A549 (cell line): ENCODE data around the gene RILPL2. TPM values are rescaled to one million over a fixed set of nuclear protein-coding genes. Genes with fewer than 3 reads are reported as not detected.

Experiments
- ATAC-seq, 2 experiments: fragments of 200-7000 bp in 1 of 2; fragments of >200 bp in 1 of 2; cut with Nextera tagmentation in 1 of 2; cut with Tn5 transposase in 1 of 2; 3 replicates each; pipeline versions ENCODE4 v1.8.0 to v1.9.1; 2018 to 2020; ENCODE audit warnings: mild to moderate bottlenecking in 1 of 2, moderate library complexity in 1 of 2
- CTCF ChIA-PET: fragments of 300-600 bp; sonication (Branson Sonifier 250); formaldehyde crosslinking; extraction: SDS; loops from one replicate; lab custom pipeline; 2021; ENCODE audit warnings: antibody characterized with exemption, inconsistent platforms; lab: Yijun Ruan, JAX
- POLR2A ChIA-PET: fragments of 350-600 bp; formaldehyde crosslinking; extraction: SDS; loops from one replicate; lab custom pipeline; 2021; ENCODE audit warnings: antibody characterized with exemption, inconsistent platforms; lab: Yijun Ruan, JAX
- DNase-seq, 2 experiments: peaks; one replicate each; pipeline versions ENCODE4 v3.0.0 to v3.0.0-alpha.2; 2011 to 2016; ENCODE audit warnings: low read depth in 1 of 2, low spot score in 1 of 2
- FAIRE-seq: peaks from 2 replicates; lab custom pipeline; 2011; peaks lifted over from hg19 to GRCh38; lab: Jason Lieb, UNC
- H3K27ac ChIP-seq, 2 experiments: fragments of >200 bp; sonication (Bioruptor Twin); formaldehyde crosslinking; 3 replicates each; pipeline ENCODE4 v1.5.1; 2016 to 2017
- H3K4me1 ChIP-seq: fragments of >200 bp; sonication (Bioruptor Twin); formaldehyde crosslinking; 3 replicates; pipeline ENCODE4 v1.6.1; 2016
- H3K4me2 ChIP-seq: fragments of >200 bp; sonication (Bioruptor Twin); formaldehyde crosslinking; 3 replicates; pipeline ENCODE4 v1.6.1; 2016
- H3K4me3 ChIP-seq: fragments of >200 bp; sonication (Bioruptor Twin); formaldehyde crosslinking; 3 replicates; pipeline ENCODE4 v1.5.1; 2016
- H3K9me3 ChIP-seq: fragments of >200 bp; sonication (Bioruptor Twin); formaldehyde crosslinking; 3 replicates; pipeline ENCODE4 v1.6.1; 2016
- BHLHE40 ChIP-seq: IDR thresholded peaks from 2 replicates; pipeline ENCODE4 v1.6.1; 2012; ENCODE audit warnings: low read depth, low read length, inconsistent platforms
- CEBPB ChIP-seq, 2 experiments: fragments of >200 bp in 1 of 2; sonication (Bioruptor Twin) in 1 of 2; formaldehyde crosslinking in 1 of 2; IDR thresholded peaks; 2 replicates each; pipeline ENCODE4 v1.6.1; 2012 to 2016
- EHF ChIP-seq: fragments of 250-450 bp; sonication (Bioruptor Pico); IDR thresholded peaks from 2 replicates; pipeline ENCODE4 v1.5.0; 2020; ENCODE audit warnings: mild to moderate bottlenecking
- FOSL2 ChIP-seq, 2 experiments: fragments of 450-650 bp in 1 of 2; fragments of >200 bp in 1 of 2; sonication (Bioruptor Twin) in 1 of 2; formaldehyde crosslinking; IDR thresholded peaks; 2 replicates each; pipeline versions ENCODE4 v1.5.0 to v1.6.1; 2016 to 2020; ENCODE audit warnings: mild to moderate bottlenecking in 1 of 2, moderate library complexity in 1 of 2
- HDAC2 ChIP-seq: fragments of 200-600 bp; sonication (generic); IDR thresholded peaks from 2 replicates; pipeline ENCODE4 v1.6.1; 2016
- NFE2L2 ChIP-seq: fragments of 150-350 bp; conservative IDR thresholded peaks from 2 replicates; pipeline ENCODE4 v1.6.1; 2014; ENCODE audit warnings: low read length
- REST ChIP-seq: fragments of 200-600 bp; sonication (generic); IDR thresholded peaks from 2 replicates; pipeline ENCODE4 v1.6.1; 2016; ENCODE audit warnings: antibody characterized with exemption, mild to moderate bottlenecking, moderate library complexity
- ZSCAN20 ChIP-seq: fragments of 250-450 bp; sonication (Bioruptor Pico); IDR thresholded peaks from 2 replicates; pipeline ENCODE4 v1.8.0; 2022; ENCODE audit warnings: mild to moderate bottlenecking, moderate library complexity
- WGBS: methylation state at CpG from one replicate; pipeline ENCODE4 v1.1.6; 2017; ENCODE audit errors: missing lambda C conversion rate; 5-methylcytosine and 5-hydroxymethylcytosine counted together
- polyA plus RNA-seq, 4 experiments: library from polyadenylated mRNA; depleted of rRNA in 3 of 4; stranded (reverse); fragments of >200 nt; fragmentation: RNase III in 1 of 4; extraction: RNeasy Plus Mini Kit Qiagen cat#74134 plus additional on column Dnase treatment in 1 of 4; gene quantifications; 2 replicates in 3 of 4; 3 replicates in 1 of 4; pipeline ENCODE4 v1.2.3, GENCODE V29; 2011 to 2017
- TF ChIP-seq, protein P1 (sequence below): fragments of >200 bp; sonication (Bioruptor Twin); formaldehyde crosslinking; IDR thresholded peaks from 2 replicates; pipeline ENCODE4 v1.6.1; 2016
- TF ChIP-seq, protein P2 (sequence below): fragments of 450-650 bp; IDR thresholded peaks from 2 replicates; pipeline ENCODE4 v1.6.1; 2014; ENCODE audit warnings: antibody characterized with exemption
- TF ChIP-seq, protein P3 (sequence below): fragments of 150-350 bp; IDR thresholded peaks from 2 replicates; pipeline ENCODE4 v1.6.1; 2014; ENCODE audit warnings: low read depth, mild to moderate bottlenecking, low read length

Gene RILPL2
- polyA plus RNA-seq, 2 of the 4 experiments (the other 2 are of a cell fraction): 2.4 to 2.9 TPM

GRCh38 chr12:123444092-123445026, 7.9 kb upstream of the RILPL2 start:
- 77% methylated on average over 8 of the region's 8 CpGs for WGBS
- Histone ChIP-seq H3K27ac (no peak overlapping the region), H3K4me3 (no peak overlapping the region), H3K4me1 (peaks cover 23% of the 10 kb centered on the region; the same call in 2 of the 3 replicates), H3K4me2 (no peak overlapping the region), H3K9me3 (no peaks in the 10 kb centered on the region)
- FAIRE-seq: no peak
- ChIA-PET CTCF (interaction anchor here (1.8 kb wide), 1 partner anchor 9 kb away, joined by 5 read pairs; the partner anchor contains the start of gene RILPL2), POLR2A (no interaction called here)
- no peak for TF ChIP-seq HDAC2
- no peak for TF ChIP-seq FOSL2 (IDR thresholded peaks at IDR 0.05)
- TF ChIP-seq FOSL2 (CRISPR knock-in tag; IDR thresholded peaks at IDR 0.05): peak; percentile 54
- TF ChIP-seq EHF: no peak
- TF ChIP-seq CEBPB (IDR thresholded peaks at IDR 0.05): peak in 1 of 2 experiments; percentile 21; a peak in 2 of 4 replicates
- no peak for TF ChIP-seq BHLHE40
- TF ChIP-seq, protein P1, sequence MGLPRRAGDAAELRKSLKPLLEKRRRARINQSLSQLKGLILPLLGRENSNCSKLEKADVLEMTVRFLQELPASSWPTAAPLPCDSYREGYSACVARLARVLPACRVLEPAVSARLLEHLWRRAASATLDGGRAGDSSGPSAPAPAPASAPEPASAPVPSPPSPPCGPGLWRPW: no peak
- peak; percentile 17 to 66; a peak in 3 of 6 replicates for ATAC-seq
- DNase-seq: peak in 1 of 2 experiments; percentile 50

DNA sequence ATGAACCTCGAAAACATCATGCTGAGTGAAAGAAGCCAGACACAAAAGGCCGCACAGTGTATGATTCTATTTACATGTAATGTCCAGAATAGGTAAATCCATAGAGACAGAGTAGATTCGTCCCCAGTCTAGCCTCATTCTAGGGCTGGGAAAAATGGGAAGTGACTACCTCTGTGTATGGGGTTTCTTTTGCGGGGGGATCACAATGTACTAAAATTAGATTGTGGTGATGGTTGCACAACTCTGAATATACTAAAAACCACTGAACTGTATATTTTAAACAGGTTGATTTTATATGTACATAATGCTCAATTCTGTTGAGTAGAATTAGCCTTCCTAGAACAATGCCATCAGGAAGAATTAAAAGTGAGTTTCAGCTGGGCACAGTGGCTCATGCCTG, 6.3 kb upstream of the RILPL2 start:
- Histone ChIP-seq H3K9me3 (no peaks in the 10 kb centered on the region), H3K4me1 (peaks cover 20% of the 10 kb centered on the region; the same call in 2 of the 3 replicates), H3K27ac (no peak overlapping the region), H3K4me2 (no peak overlapping the region), H3K4me3 (no peak overlapping the region)
- POLR2A ChIA-PET: no interaction called here
- no peak for DNase-seq
- FAIRE-seq: no peak
- WGBS: 69% methylated on average over 4 of the region's 4 CpGs
- no peak for ATAC-seq
- TF ChIP-seq CEBPB (IDR thresholded peaks at IDR 0.05) (peak in 1 of 2 experiments; percentile 24; a peak in 1 of 4 replicates), NFE2L2 (no peak), ZSCAN20 (CRISPR knock-in tag) (no peak)
- CTCF ChIA-PET: interaction anchor here (1.1 kb wide), 1 partner anchor 8 kb away, joined by 3 read pairs; no protein-coding TSS in a partner anchor

DNA sequence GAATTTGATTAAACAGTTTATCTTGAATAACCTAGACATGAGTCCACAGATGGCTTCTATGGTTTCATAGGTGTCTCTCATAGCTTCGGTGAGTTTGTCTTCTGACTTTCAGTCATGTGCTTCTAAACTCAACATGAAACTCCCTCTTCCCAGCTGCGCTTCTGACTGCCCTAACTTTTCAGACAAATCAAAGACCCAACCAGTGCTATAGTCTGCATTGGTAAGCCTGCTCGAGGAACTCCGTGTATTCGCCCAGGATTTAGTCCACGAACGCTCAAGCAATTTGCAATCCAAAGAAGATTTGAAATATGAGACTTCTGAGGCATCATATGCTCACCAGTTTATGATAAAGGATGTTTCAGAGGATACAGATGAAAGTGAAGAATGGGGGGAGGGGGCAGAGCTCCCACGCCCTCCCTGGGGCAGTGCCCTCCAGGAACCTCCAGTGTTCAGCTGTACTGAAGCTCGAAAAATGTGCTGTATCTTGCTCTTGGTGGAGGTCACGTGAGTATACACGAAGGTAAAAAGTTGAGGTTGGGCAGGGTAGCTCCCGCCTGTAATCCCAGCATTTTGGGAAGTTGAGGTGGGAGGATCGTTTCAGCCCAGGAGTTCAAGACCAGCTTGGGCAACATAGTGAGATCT, 5.2 kb upstream of the RILPL2 start:
- 86% methylated on average over 13 of the region's 13 CpGs for WGBS
- FAIRE-seq (no peak), DNase-seq (no peak), ATAC-seq (no peak)
- ChIA-PET POLR2A (no interaction called here), CTCF (interaction anchor here (0.6 kb wide), 1 partner anchor 146 kb away, joined by 3 read pairs; no protein-coding TSS in a partner anchor)
- Histone ChIP-seq H3K9me3 (no peaks in the 10 kb centered on the region), H3K4me1 (peaks cover 20% of the 10 kb centered on the region; the same call in 2 of the 3 replicates), H3K27ac (no peak overlapping the region), H3K4me3 (no peak overlapping the region), H3K4me2 (no peak overlapping the region)
- TF ChIP-seq, protein P2, sequence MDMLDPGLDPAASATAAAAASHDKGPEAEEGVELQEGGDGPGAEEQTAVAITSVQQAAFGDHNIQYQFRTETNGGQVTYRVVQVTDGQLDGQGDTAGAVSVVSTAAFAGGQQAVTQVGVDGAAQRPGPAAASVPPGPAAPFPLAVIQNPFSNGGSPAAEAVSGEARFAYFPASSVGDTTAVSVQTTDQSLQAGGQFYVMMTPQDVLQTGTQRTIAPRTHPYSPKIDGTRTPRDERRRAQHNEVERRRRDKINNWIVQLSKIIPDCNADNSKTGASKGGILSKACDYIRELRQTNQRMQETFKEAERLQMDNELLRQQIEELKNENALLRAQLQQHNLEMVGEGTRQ: no peak
- no peak for TF ChIP-seq FOSL2 (IDR thresholded peaks at IDR 0.05)
- no peak for TF ChIP-seq FOSL2 (CRISPR knock-in tag; IDR thresholded peaks at IDR 0.05)
- TF ChIP-seq CEBPB (IDR thresholded peaks at IDR 0.05): no peak
- no peak for TF ChIP-seq REST
- TF ChIP-seq, protein P3, sequence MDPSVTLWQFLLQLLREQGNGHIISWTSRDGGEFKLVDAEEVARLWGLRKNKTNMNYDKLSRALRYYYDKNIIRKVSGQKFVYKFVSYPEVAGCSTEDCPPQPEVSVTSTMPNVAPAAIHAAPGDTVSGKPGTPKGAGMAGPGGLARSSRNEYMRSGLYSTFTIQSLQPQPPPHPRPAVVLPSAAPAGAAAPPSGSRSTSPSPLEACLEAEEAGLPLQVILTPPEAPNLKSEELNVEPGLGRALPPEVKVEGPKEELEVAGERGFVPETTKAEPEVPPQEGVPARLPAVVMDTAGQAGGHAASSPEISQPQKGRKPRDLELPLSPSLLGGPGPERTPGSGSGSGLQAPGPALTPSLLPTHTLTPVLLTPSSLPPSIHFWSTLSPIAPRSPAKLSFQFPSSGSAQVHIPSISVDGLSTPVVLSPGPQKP: no peak
